GM18507 (cell line): ENCODE data around the gene RPUSD2.

Experiments used
- DNase-seq: peaks from one replicate; pipeline ENCODE4 v3.0.0; 2011; ENCODE audit warnings: low read depth; ENCODE audit not compliant: insufficient read length; ENCODE audit errors: extremely low spot score
- FAIRE-seq: peaks from 2 replicates; lab custom pipeline; 2011; peaks lifted over from hg19 to GRCh38; lab: Jason Lieb, UNC

Gene RPUSD2

DNA sequence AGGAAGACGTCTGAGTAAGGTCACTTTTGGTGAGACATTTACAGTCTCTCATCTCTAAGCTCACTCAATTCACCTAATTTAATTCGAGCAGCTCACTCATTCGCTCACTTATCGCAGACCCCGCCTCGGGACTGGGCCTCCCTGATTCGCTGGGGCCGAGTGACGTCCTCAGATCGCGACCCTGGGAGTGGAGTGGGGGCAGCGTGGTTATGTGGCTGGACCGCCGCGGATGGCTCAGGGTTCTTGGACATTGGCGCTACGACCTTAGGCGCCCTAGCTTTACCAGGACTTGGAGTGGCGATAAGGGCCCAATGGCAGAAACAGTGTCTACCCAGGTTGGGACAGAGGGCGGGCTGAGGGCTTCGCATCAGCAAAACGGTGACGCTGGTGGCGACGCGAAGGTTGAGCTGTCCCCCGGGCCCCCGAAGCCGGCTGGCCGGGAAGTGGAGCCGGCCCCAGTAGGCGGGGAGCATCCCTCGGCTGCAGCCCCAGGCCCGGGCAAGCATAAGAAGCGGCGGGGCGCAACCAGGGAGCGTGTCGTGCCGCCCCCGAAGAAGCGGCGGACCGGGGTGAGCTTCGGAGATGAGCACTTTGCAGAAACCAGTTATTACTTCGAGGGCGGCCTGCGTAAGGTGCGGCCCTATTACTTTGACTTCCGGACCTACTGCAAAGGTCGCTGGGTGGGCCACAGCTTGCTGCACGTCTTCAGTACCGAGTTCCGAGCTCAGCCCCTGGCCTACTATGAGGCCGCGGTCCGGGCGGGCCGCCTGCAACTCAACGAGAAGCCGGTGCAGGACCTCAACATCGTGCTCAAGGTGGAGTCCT is at the start of gene RPUSD2:
Gene RPUSD2, plus strand, starts transcription at position 171 of the 825 bp plus-strand sequence. Its CDS starts 39 bp downstream, at position 210.
- peak; percentile 88 for FAIRE-seq
- DNase-seq: peak; percentile 83

- no peak for FAIRE-seq
- no peak for DNase-seq
Observed at GRCh38 chr15:40523611-40524010, 45.5 kb upstream of the RPUSD2 start.

DNA sequence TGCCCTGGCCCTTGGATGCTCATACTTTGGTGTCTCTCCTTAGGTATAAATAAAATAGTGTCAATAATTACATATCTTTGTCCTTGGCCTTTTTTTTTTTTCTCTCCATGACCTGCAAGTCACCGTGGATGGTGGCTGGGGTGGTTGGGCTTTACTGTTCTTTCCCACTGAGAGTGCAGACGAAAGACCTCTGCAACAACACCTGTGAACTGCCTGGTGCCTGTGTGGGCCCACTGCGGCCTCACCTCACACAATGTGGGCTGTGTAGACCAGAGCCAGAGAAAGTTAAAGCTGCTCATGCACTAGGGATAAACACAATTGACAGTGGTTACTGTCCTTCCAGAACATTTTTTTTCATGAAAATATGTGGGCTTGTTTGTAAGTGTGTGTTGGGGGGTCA is 43.2 kb upstream of the RPUSD2 start:
- FAIRE-seq (no peak), DNase-seq (no peak)

DNA sequence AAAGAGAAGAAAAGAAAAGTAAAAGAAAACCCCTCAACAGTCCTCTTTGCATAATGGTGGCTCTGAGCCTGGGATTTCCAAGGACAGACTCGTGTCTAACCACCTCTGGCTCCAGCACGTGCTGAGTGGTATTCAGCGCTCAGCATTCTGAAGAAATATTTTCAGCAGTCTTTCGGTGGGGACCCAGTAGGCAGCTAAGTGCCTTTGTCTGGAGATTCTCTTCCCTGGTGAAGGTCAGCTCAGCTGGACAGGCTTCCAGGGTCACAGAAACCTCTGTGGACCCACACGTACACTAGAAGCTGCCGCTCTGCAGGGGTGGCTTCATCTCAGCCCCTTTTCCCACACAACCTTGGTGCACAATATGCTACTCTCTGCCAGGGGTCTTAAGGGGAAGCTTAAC is 40.3 kb upstream of the RPUSD2 start:
- FAIRE-seq: no peak
- no peak for DNase-seq

DNA sequence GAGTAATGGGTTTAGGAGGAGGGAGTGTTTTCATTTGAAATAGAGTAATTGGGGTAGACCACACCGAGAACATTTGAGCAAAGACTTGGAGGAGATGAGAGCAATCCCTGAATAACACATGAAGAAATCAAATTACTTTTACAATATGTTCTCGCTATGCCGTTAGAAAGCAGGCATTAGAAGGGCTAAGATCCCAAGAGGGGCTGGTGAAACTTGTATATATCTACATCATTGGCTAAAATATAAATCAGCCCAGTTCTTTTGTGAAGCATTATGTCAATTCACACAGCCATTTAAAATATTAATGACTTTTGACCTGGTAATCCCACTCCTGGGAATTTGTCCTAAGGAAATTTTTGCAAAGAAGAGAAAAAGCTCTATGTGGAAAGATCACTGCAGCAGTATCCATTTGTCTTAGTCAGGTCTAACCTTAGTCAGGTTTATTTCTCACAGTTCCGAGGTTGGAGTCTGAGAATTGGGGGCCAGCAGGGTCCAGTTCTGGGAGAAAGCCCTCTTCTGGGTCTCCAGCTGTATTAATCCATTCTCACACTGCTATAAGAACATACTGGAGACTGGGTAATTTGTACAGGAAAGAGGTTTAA is 35.2 kb upstream of the RPUSD2 start:
- FAIRE-seq (no peak), DNase-seq (no peak)

GRCh38 chr15:40534371-40534770 is 34.7 kb upstream of the RPUSD2 start:
- FAIRE-seq (no peak), DNase-seq (no peak)

- DNase-seq (no peak), FAIRE-seq (no peak)
Observed at GRCh38 chr15:40536501-40536900, 32.6 kb upstream of the RPUSD2 start.

DNA sequence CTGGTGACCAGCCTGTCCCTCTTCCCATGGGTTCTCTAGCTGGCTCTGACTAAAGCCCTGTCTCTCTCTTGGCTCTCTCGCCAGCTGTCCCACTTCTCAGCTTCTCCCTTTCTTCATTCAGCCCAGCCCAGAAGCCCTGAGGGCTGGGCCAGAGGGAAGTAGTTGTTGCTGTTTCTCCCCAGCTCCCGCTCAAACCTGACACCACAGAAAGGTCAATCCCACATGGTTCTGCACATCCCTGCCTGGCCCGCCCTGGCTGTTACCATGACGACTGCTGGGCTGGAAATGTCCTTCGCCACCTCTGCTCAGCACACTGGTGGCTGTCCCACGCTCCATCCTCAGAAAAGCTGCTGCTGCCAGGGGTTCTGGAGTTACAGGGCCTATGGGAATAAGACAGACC is 30.1 kb upstream of the RPUSD2 start:
- DNase-seq: no peak
- no peak for FAIRE-seq

DNA sequence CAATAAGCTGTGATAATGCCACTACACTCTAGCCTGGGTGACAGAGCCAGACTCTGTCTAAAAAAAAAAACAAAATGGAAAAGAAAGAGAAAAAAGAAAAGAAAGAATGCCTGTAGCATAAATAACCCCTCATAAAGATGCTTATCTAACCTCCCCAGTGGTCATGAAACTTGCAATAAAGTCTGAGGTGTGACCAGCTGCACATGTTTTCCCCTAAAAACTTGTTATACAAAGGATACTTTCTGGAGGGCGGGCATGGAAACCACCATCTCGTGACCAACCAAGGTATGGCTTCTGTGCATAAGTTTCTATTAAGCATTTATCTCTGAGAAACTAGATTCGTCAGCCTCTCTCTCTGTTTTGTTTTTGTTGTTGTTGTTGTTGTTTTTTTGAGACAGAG is 26.0 kb upstream of the RPUSD2 start:
- peak; percentile 91 for FAIRE-seq

DNA sequence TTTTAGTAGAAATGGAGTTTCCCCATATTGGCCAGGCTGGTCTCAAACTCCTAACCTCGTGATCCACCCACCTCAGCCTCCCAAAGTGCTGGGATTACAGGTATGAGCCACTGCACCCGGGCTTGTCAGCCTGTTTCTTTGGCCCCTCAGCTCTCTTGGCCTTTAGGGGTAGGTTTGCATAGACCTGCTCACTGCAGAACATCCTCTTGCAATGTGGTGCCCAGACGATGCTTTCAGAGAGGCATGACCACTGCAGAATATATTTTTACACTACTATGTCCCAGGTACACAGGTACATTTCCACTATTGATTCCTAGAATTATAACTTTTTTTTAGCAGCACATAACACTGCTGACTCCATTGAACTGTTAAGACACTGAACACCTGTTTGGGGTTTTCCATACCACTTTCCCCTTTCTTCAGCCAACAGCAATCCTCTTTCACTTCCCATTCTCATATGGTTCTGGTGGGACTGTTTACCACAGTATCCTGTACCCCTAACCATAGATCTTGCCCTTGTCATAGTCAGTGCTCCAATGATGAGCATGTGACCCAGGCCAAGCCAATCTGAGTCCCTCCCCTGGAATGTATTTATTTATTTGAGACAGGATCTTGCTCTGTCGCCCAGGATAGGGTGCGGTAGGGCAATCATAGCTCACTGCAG is 25.3 kb upstream of the RPUSD2 start:
- peak; percentile 97 for FAIRE-seq
- no peak for DNase-seq

More for the DNA sequence above, 26.0 kb upstream of the RPUSD2 start:
- no peak for DNase-seq

- FAIRE-seq (no peak), DNase-seq (no peak)
Observed at GRCh38 chr15:40545457-40545856, 23.6 kb upstream of the RPUSD2 start.

DNA sequence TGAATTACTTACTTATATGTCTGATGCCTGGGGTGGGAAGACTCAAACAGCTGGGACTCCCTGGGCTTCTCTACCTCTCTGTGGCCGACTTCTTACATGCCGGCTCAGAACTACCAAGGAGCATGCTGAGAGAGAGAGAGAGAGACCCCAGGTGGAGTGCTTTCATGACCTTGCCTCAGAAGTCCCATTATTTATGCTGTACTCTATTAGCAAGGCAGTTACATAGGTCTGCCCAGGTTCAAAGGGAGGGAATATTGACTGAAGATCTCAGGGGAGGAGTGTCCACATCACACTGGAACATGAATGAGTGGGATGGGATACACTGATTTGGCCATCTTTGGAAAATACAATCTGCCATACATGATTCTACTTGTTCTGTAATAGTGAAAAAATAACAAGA is 20.5 kb upstream of the RPUSD2 start:
- DNase-seq (no peak), FAIRE-seq (no peak)

GRCh38 chr15:40549894-40550293 is 19.2 kb upstream of the RPUSD2 start:
- no peak for DNase-seq
- no peak for FAIRE-seq

- DNase-seq (peak; percentile 50), FAIRE-seq (peak; percentile 97)
Observed at GRCh38 chr15:40550341-40551037, 18.6 kb upstream of the RPUSD2 start.

DNA sequence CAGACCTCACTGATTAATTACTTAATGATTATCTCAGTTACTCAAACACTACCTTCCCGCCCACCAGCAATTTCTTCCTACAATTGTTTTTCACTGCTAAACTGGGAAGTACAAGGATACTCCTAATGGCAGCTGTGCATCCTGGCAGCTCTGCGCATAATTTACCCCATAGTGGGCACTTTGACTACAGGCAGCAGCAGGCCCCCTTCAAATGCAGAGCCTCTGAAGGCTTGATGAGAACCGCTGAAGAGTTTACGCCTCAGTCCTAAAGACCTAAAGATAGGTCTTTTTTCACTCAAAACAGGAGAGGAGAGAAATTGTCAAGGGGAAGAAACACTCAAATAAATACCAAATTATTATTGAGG is 15.0 kb upstream of the RPUSD2 start:
- no peak for DNase-seq
- FAIRE-seq: peak; percentile 12

- no peak for FAIRE-seq
- DNase-seq: no peak
Observed at GRCh38 chr15:40555876-40556275, 13.2 kb upstream of the RPUSD2 start.

DNA sequence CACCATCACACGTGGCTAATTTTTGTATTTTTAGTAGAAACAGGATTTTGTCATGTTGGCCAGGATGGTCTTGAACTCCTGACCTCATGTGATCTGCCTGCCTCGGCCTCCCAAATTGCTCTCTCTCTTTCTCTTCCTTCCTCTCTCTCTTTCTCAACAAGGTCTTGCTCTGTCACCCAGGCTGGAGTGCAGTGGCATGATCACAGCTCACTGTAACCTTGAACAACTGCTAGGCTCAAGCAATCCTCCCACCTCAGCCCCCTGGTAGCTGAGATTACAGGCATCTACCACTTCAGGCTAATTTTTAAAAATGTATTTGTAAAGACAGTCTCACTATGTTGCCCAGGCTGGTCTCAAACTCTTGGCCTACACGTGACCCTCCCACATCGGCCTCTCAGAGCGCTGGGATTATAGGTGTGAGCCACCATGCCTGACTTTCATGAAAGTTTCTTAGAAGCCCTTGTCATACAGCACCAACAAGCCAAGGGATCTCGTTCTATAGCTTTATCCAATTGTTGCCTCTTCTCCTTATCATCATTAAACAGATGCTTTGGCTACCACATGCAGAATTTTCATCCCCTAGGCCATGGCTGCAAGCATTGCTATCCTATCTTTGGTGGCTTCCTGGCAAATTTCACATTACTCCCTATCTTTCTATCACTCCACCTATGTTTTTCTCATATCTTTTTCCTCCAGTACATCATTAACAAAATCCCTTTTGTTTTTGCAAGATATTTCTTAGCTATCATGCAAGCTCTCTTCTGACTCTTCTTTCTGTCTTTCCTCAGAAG is 10.0 kb upstream of the RPUSD2 start:
- FAIRE-seq: peak; percentile 26
- no peak for DNase-seq

DNA sequence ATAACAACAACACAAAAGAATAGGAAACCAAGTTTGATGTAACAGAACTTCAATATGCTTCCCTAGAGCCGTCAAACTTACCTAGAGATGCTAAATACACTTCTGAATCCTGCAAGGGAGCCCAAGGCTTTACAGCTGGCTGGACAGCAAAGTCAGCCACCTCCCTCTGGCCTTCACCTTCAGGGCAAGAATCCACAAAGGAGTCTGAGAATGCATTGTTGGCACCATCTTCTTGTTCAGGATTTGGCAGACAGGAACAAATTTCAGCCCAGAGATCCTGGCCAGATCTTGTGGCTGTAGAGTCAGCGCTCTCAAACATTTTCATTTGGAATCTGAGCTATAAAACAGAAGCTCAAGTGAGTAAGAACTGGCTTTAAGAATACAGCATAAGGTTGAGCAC is 6.4 kb upstream of the RPUSD2 start:
- no peak for FAIRE-seq
- DNase-seq: no peak

DNA sequence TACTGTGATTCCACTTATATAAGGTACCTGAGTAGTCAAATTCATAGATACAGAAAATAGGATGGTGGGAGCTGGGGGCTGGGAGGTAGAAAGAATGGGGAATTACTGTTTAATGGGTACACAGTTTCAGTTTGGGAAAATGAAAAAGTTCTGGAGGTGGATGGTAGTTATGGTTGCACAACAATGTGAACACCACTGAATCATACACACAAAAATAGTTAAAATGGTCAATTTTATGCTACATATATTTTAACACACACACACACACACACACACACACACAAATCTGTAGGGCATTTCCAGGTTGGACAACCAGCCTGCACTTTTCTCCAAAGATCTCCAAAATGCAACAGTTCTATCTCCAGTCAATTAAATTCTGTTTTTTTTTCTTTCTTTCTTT is 5.7 kb upstream of the RPUSD2 start:
- no peak for DNase-seq
- no peak for FAIRE-seq
